Stimulated activated CD4-positive, alpha-beta T cell treated with anti-CD3 and anti-CD28 coated beads, Interleukin-2, amount 100 ng/mL, for 24 hours (primary cell): ENCODE results near the gene TXN.
"Not testable (repeated sequence)": the region's sequence is repeated elsewhere in the genome, so short reads cannot be mapped to it uniquely, and the experiment has no call there.

Source experiments
- DNase-seq, 2 donors: peaks; one replicate each; pipeline ENCODE4 v3.0.0-alpha.2; 2020

The TXN gene

GRCh38 chr9:110257097-110257841 is 962 bp upstream of the TXN start:
- peak; percentile 22 to 28 for DNase-seq

GRCh38 chr9:110255463-110256379 is 586 bp downstream of the TXN start:
- peak; percentile 57 to 73 for DNase-seq

- DNase-seq: no peak
Measured at GRCh38 chr9:110255034-110255462, 1.3 kb downstream of the TXN start.

- no peak for DNase-seq
Measured at GRCh38 chr9:110254500-110254899, 1.8 kb downstream of the TXN start.

- DNase-seq: no peak
Measured at GRCh38 chr9:110252509-110253139, 3.7 kb downstream of the TXN start.

- not testable (repeated sequence) for DNase-seq
Measured at GRCh38 chr9:110251770-110252169, 4.5 kb downstream of the TXN start.

- DNase-seq: no peak
Measured at GRCh38 chr9:110251212-110251611, 5.1 kb downstream of the TXN start.

GRCh38 chr9:110249603-110250002 is 6.7 kb downstream of the TXN start:
- no peak for DNase-seq

- DNase-seq: no peak
Measured at GRCh38 chr9:110248361-110248760, 7.9 kb downstream of the TXN start.

- no peak for DNase-seq
Measured at GRCh38 chr9:110246214-110246613, 10.1 kb downstream of the TXN start.

GRCh38 chr9:110244616-110245015 is 11.7 kb downstream of the TXN start:
- DNase-seq: no peak

- DNase-seq: no peak
Measured at GRCh38 chr9:110241858-110242321, 14.4 kb downstream of the TXN start.

- no peak for DNase-seq
Measured at GRCh38 chr9:110241260-110241857, 14.9 kb downstream of the TXN start.

- no peak for DNase-seq
Measured at GRCh38 chr9:110240198-110240597, 16.1 kb downstream of the TXN start.

GRCh38 chr9:110228321-110228720 is 28.0 kb downstream of the TXN start:
- DNase-seq: no peak

- DNase-seq: no peak
Measured at GRCh38 chr9:110224583-110224982, 31.7 kb downstream of the TXN start.

- no peak for DNase-seq
Measured at GRCh38 chr9:110220809-110221208, 35.5 kb downstream of the TXN start.

- no peak for DNase-seq
Measured at GRCh38 chr9:110217656-110218099, 38.6 kb downstream of the TXN start.

- DNase-seq: no peak
Measured at GRCh38 chr9:110214586-110215355, 41.5 kb downstream of the TXN start.

GRCh38 chr9:110214090-110214489 is 42.2 kb downstream of the TXN start:
- DNase-seq: no peak

GRCh38 chr9:110213413-110214044 is 42.8 kb downstream of the TXN start:
- DNase-seq: no peak

- no peak for DNase-seq
Measured at GRCh38 chr9:110208031-110208430, 48.3 kb downstream of the TXN start, which contains the start of gene C9orf152. Gene C9orf152 (minus strand): TSS chr9:110208159. CDS start chr9:110207579, 580 bp downstream.
